Measurements from ENCODE around the gene FOXL3. TPM values are rescaled to one million over a fixed set of nuclear protein-coding genes. Genes with fewer than 3 reads are reported as not detected.

Gene FOXL3
- total and polyA plus RNA-seq, 8 donors: not detected

- peaks cover 0 to 11% (median 0%) of the 10 kb centered on the region in 3 donors for H3K27me3 ChIP-seq
- peak overlapping the region in 2 of 4 donors; percentile 13 to 16 for H3K4me3 ChIP-seq
- intact Hi-C loops (cut with DNase I; ENCODE audit: low total_unique reads): no loop called here
- TF ChIP-seq POLR2AphosphoS5 (IDR thresholded peaks at IDR 0.05) (peak in 1 of 3 donors; percentile 44), POLR2A (IDR thresholded peaks at IDR 0.05) (no peak), CTCF (IDR thresholded peaks at IDR 0.05) (peak in 1 of 7 experiments; percentile 2)
- no peaks in the 10 kb centered on the region for H3K9me3 ChIP-seq
- WGBS, 5 donors: 32 to 57% (median 50%) methylated on average over 26 to 31 of the region's 31 CpGs
- H3K27ac ChIP-seq: peak overlapping the region; percentile 82 to 91 (median 87)
- no peaks in the 10 kb centered on the region for H3K36me3 ChIP-seq
- H3K4me1 ChIP-seq: peaks cover 20 to 48% (median 43%) of the 10 kb centered on the region in 4 donors
- DNase-seq: peak in 1 of 2 donors; percentile 64
These were observed 50.4 kb downstream of the FOXL3 start for GRCh38 chr7:340200-340937.

Other genes with a start within 250 kb of the FOXL3 start
- gene FAM20C, start 97.6 kb upstream of the FOXL3 start, total RNA-seq: 10 to 100 TPM; 21.3 to 89.8 (median 49.0) TPM
- 10 to 100 TPM; 19.1 to 35.2 (median 33.9) TPM for gene FAM20C, start 97.6 kb upstream of the FOXL3 start, polyA plus RNA-seq
- 10 to 100 TPM; 11.1 to 93.0 (median 55.9) TPM for gene PDGFA, start 229.7 kb downstream of the FOXL3 start, total RNA-seq
- gene PDGFA, start 229.7 kb downstream of the FOXL3 start, polyA plus RNA-seq: 10 to 100 TPM; 15.0 to 36.0 (median 25.3) TPM